Measurements from ENCODE around the gene NPAT.

The NPAT gene

DNA sequence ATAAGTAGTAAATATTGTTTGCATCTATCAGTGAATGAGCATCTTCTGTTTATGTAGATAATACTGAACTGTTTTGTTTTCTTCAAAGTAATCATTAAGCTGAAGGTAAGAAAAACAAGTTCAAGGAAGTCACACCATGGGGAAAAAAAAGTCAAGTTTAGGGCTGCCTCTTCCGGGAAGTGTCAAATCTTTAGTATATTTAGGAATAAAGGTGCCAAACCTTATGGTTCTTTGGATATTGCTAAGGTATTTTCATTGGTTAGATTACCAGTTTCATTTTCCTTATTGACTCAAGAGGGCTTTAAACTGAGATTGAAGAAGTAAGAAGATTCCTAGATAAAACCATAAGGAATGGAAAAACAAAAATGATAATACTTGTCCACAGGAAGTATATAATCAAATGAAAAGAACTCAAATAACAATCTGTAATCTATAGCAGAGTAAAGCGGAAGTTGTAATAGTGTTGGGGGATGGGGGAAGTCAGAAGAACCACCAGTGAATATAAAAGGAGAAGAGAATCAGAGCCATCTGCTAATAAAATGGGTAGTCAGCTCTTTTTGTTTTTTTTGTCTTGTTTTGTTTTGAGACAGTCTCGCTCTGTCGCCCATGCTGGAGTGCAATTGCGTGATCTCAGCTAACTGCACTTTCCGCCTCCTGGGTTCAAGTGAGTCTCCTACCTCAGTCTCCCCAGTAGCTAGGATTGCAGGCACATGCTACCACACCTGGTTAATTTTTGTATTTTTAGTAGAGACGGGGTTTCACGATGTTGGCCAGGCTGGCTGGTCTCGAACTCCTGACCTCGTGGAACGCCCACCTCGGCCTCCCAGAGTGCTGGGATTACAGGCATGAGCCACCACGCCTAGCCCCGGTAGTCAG lies 2.7 kb upstream of the NPAT start:
- peaks cover 34% of the 10 kb centered on the region for H3K4me1 Mint-ChIP-seq (ENCODE audit: low read depth)
- H3K27ac Mint-ChIP-seq = no peak overlapping the region
- no peak overlapping the region for H3K4me3 Mint-ChIP-seq
- no peaks in the 10 kb centered on the region for H3K27me3 Mint-ChIP-seq (ENCODE audit: low read depth)
- peaks cover 19% of the 10 kb centered on the region for H3K36me3 Mint-ChIP-seq (ENCODE audit: low read depth)
- no peaks in the 10 kb centered on the region for H3K9me3 Mint-ChIP-seq

DNA sequence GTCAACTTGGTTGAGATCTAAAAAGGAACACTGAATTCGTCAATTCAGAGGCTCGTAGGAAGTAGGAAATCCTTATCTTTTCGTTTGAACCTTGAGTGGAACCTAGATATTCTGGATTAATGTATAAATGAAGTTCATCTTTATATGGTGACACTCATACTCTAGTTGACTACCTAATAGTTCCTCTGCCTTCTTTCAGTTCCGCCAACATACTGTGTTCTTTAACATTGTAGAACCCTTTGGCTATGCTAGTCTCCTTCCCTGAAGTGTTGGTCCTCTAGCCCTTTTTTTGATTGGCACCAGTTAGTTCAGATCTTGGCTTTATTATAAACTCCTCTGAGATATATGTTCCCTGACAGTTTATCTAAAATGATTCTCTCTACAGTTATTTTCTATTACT lies 1.9 kb upstream of the NPAT start:
- Mint-ChIP-seq H3K4me3 (no peak overlapping the region), H3K27me3 (ENCODE audit: low read depth) (no peaks in the 10 kb centered on the region), H3K27ac (no peak overlapping the region), H3K9me3 (no peaks in the 10 kb centered on the region), H3K36me3 (ENCODE audit: low read depth) (peaks cover 17% of the 10 kb centered on the region), H3K4me1 (ENCODE audit: low read depth) (peaks cover 40% of the 10 kb centered on the region)

DNA sequence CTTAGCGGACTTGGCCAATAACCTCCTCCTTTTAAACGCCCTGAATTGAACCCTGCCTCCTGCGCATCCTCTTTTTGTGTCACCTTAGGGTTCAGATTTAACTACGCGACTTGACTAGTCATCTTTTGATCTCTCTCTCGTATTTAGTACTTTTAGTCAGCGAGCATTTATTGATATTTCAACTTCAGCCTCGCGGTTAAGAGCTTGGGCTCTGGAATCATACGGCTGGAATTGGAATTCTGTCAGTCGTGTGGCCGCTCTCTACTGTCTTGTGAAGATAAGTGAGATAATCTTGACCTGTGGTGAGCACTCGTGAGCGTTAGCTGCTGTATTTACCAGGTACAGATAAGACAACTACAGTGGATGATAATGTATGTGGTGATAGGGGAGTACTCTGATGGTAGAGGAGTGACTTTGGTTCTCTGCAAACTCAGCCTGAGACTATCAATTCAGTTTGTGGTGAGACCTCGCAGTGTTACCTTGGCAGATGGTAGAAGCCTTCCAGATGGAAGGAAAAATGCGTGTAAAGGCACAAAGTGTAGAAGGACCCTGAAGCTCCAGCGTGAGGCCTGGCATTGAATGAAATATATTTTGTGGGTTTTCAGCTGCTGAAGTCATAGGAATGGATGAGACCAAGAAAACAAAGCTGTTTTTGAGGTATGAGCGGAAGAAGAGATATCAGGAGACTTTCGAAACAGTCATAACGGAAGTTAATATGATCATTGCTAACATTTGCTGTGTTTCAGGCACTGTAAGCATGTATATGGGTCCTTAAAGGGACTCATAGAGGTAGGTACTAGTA lies 1.1 kb upstream of the NPAT start:
- Mint-ChIP-seq H3K27ac (no peak overlapping the region), H3K27me3 (ENCODE audit: low read depth) (no peaks in the 10 kb centered on the region), H3K4me3 (no peak overlapping the region), H3K36me3 (ENCODE audit: low read depth) (peaks cover 18% of the 10 kb centered on the region), H3K4me1 (ENCODE audit: low read depth) (peaks cover 44% of the 10 kb centered on the region), H3K9me3 (no peaks in the 10 kb centered on the region)

DNA sequence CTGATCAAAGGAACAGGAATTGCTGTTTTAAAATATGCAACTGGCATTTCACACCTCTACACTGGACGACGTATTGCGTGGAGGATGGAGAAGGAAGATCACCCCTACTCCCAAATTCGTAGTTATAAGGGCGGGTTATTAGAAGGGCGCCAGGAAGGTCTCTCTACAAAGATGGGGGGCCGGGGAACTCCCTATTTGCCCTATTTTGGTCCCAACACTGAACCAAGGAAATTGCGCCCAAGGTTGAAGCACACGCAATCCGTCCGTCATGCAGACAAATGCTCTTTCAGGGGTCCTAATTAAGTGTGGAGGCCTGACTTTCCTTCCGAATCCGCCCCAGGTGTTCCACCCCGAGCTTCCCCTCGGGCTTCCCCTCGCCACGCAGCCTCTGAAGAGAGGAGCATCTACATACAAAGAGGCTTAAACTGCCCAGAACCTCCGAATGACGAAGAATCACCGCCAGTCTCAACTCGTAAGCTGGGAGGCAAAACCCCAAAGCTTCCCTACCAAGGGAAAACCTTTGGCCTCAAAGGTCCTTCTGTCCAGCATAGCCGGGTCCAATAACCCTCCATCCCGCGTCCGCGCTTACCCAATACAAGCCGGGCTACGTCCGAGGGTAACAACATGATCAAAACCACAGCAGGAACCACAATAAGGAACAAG lies 396 bp downstream of the NPAT start:
- Mint-ChIP-seq H3K4me3 (no peak overlapping the region), H3K36me3 (ENCODE audit: low read depth) (peaks cover 18% of the 10 kb centered on the region), H3K27ac (no peak overlapping the region), H3K27me3 (ENCODE audit: low read depth) (no peaks in the 10 kb centered on the region), H3K4me1 (ENCODE audit: low read depth) (peaks cover 49% of the 10 kb centered on the region), H3K9me3 (no peaks in the 10 kb centered on the region)

DNA sequence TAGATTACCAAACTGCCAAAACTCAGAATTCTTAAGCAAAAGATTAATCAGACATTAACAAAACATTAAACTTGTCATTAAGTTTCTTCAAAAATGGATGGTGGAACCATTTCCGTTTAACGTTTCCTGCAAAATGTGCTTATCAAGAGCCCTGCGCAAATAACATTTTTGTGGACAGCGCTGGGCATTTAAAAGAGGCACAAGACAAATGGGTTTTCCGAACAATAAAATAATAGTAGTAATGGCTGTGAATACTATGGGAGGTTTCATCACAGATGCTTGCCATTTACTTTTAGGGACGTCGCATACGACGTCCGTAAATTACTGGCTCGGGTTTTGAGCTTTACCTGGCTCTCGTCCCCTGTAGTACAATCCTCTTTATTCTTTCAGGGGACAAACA lies 1.1 kb downstream of the NPAT start:
- H3K9me3 Mint-ChIP-seq = no peaks in the 10 kb centered on the region
- H3K4me1 Mint-ChIP-seq (ENCODE audit: low read depth) = peaks cover 49% of the 10 kb centered on the region
- no peak overlapping the region for H3K27ac Mint-ChIP-seq
- no peak overlapping the region for H3K4me3 Mint-ChIP-seq
- peaks cover 18% of the 10 kb centered on the region for H3K36me3 Mint-ChIP-seq (ENCODE audit: low read depth)
- no peaks in the 10 kb centered on the region for H3K27me3 Mint-ChIP-seq (ENCODE audit: low read depth)

DNA sequence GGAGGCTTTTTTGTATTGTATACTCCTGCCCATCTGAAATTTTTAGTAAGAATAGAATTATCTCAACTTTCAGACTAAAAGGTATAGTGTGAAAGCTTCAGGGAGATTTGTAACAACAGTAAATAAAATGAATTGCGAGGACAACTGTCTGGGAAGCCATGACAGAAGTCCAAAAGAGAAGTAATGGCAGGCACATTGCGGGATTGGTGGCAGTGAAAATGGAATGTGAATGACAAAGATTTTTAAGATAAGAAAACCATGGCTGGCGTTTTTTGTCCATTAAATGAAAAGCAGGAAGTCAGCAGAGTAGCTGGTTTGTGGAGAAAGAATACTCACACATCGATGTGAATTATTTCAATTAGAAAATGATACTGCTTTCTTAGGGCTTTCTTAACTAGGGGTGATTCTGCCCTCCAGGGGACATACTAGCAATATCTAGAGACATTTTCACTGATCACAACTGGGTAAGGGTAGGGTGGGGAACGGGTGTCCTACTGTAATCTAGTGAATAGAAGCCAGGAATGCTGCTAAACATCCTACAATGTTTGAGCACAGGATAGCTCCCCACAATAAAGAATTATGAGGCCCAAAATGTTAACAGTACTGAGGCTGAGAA lies 1.6 kb downstream of the NPAT start:
- Mint-ChIP-seq H3K9me3 (no peaks in the 10 kb centered on the region), H3K36me3 (ENCODE audit: low read depth) (peaks cover 18% of the 10 kb centered on the region), H3K4me3 (no peak overlapping the region), H3K4me1 (ENCODE audit: low read depth) (peaks cover 47% of the 10 kb centered on the region), H3K27me3 (ENCODE audit: low read depth) (no peaks in the 10 kb centered on the region), H3K27ac (no peak overlapping the region)

DNA sequence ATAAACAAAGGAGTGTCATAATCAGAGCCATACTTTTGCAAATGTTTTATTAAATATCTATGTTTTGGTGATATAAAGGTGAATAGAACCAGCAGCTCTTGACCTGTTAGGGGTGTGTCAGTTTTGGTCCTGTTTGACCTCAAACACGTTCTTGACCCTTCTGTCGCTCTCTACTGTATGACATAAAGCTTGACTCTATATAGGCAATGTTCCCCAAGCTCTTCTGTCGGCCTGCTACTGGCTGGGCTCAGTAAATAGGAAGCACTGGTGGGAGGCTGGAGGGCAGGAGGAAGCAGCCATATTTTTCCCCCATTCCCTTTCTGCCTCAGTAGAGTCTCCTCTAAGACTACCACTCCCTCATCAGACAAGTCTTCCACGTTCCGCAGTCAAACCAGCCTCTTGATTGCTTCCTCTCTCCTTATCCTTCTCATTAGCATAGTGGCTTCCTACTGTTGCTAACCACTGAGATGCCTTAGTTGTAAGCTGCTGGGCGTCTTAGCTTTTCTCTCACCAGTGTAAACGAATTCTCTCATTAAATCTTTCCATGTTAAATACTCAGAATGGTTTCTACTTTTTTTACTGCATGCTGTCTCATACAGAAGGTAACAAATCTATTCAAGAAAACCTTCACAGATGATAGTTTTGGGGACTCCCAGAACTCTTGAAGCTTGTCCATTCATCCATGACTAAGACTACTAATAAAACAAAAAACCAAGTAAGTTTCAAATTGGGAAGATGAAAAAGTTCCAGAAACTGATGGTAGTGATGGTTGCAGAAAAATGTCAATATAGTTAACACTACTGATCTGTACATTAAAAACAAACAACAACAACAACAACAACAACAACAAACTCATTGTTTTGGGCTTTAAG lies 3.3 kb downstream of the NPAT start:
- Mint-ChIP-seq H3K27ac (no peak overlapping the region), H3K27me3 (ENCODE audit: low read depth) (no peaks in the 10 kb centered on the region), H3K36me3 (ENCODE audit: low read depth) (peaks cover 19% of the 10 kb centered on the region), H3K9me3 (no peaks in the 10 kb centered on the region), H3K4me3 (peak overlapping the region; percentile 36), H3K4me1 (ENCODE audit: low read depth) (peaks cover 38% of the 10 kb centered on the region)

DNA sequence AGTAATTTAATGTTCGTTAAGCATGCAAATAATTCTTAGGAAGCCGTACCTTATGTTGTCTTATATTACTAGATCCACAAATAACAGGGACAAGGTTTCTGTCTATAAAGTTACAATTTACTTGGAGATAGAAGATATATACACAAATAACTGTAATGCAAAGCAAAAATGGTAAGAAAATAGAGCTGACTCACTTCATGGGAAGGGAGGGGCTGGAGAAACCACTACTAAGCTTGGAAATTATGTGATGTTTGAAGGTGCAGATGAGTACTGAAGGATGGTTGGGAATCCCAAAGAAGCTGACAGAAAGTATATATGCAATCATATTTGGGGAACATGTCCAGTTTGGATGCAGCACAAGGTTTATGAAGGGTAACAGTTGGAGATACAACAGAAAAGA lies 4.0 kb downstream of the NPAT start:
- H3K9me3 Mint-ChIP-seq = no peaks in the 10 kb centered on the region
- no peak overlapping the region for H3K4me3 Mint-ChIP-seq
- peaks cover 22% of the 10 kb centered on the region for H3K36me3 Mint-ChIP-seq (ENCODE audit: low read depth)
- no peaks in the 10 kb centered on the region for H3K27me3 Mint-ChIP-seq (ENCODE audit: low read depth)
- peaks cover 38% of the 10 kb centered on the region for H3K4me1 Mint-ChIP-seq (ENCODE audit: low read depth)
- H3K27ac Mint-ChIP-seq = no peak overlapping the region

DNA sequence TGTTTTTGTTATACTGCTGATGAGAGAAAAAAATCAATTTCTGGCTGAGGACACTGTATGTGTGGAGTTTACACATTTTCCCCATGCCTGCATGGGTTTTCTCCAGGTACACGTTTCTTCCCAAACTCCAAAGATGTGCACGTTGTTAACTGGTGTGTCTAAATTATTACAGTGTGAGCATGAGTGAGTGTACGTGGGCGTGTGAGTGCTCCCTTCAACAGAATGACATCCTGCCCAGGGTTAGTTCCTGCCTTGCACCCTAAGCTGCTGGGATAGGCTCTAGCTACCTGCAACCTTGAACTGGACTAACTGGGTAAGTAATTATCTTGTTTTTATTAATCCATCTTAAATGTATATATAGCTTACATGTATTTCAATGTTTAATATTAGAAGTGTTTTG lies 5.5 kb downstream of the NPAT start:
- Mint-ChIP-seq H3K36me3 (ENCODE audit: low read depth) (peaks cover 27% of the 10 kb centered on the region), H3K27me3 (ENCODE audit: low read depth) (no peaks in the 10 kb centered on the region), H3K27ac (peak overlapping the region; percentile 38), H3K4me1 (ENCODE audit: low read depth) (peaks cover 38% of the 10 kb centered on the region), H3K9me3 (no peaks in the 10 kb centered on the region), H3K4me3 (no peak overlapping the region)

DNA sequence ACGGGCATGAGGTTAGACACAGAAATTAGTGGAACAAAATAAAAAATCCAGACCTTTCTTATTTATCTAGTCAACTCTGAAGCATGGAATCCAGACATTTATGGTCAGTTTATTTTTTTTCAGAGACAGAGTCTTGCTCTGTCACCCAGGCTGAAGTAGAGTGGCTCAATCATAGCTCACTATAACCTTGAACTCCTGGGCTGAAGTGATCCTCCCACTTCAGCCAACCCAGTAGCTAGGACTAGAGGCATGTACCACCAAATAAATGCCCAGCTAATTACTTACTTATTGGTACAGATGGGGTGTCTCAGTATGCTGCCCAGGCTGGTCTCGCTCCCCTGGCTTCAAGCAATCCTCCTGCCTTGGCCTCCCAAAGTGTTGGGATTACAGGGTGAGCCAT lies 8.7 kb downstream of the NPAT start:
- Mint-ChIP-seq H3K27me3 (ENCODE audit: low read depth) (no peaks in the 10 kb centered on the region), H3K9me3 (peaks cover under 1% of the 10 kb centered on the region), H3K4me1 (ENCODE audit: low read depth) (peaks cover 25% of the 10 kb centered on the region), H3K27ac (no peak overlapping the region), H3K36me3 (ENCODE audit: low read depth) (peaks cover 36% of the 10 kb centered on the region), H3K4me3 (no peak overlapping the region)

DNA sequence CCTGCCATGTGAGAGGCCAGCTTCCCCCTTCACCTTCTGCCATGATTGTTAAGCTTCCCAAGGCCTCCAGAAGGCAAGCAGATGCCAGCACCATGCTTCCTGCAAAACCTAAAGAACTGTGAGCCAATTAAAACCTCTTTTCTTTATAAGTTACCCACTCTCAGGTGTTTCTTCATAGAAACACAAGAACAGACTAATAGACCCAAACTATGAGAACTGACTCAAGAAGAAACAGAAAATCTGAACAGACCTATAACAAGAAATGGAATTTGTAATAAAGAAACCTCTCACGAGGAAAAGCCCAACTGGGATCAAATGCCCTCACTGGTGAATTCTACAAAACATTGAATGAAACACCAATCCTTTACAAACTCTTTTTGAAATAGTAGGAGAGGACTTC lies 12.0 kb downstream of the NPAT start:
- Mint-ChIP-seq H3K4me1 (ENCODE audit: low read depth) (peaks cover 10% of the 10 kb centered on the region), H3K27me3 (ENCODE audit: low read depth) (no peaks in the 10 kb centered on the region), H3K9me3 (peaks cover 18% of the 10 kb centered on the region), H3K36me3 (ENCODE audit: low read depth) (peaks cover 61% of the 10 kb centered on the region), H3K4me3 (no peak overlapping the region), H3K27ac (no peak overlapping the region)

DNA sequence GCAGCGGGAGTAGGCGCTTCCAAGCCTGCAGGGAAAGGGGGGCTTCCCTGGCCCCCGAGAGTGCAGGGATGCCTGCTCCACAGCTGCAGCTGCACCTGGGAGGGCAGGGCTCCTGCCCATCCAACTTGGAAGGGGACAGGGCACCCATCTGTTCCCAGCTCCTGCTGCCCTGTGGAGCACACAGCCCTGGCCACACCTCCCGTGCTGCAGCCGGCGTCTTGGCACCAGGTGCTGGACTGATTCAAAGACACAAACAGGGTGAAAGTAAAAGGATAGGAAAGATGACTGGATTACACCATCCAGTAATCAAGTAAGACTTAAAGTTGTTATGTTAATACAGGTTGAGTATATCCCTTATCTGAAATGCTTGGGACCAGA lies 14.8 kb downstream of the NPAT start:
- H3K36me3 Mint-ChIP-seq (ENCODE audit: low read depth) = peaks cover 78% of the 10 kb centered on the region
- H3K27ac Mint-ChIP-seq = no peak overlapping the region
- no peaks in the 10 kb centered on the region for H3K27me3 Mint-ChIP-seq (ENCODE audit: low read depth)

DNA sequence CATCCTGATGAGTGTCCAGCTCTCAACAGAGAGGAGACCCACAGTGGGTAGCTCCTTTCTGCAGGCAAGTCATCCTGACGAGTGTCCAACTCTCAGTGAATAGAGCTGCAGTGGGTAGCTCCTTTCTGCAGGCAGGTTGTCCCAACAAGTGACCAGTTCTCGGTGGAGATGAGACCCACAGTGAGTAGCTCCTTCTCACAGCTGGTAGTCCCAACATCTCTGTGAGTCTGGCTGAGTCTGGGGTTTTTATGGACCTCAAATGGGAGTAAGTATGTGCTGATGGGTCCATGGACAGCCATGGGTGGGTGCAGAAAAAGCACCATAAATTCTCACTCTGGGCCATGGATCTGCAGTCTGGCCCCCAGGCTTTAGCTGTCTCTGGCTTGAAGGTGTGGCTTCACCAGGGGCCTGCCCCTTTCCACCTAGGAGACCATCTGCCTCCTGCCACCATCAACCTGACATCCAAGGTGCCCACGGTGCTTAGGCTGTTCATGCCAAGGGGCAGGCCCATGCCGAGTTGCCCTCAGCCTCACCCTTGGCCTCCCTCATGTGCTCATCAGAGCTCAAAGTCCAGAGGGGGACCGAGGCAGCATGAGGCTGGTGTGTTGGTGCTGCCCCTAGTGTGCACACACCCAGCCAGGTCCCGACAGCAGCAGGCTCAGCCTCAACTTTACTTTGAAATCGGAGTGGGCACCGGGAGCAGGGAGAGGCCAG lies 15.3 kb downstream of the NPAT start:
- H3K36me3 Mint-ChIP-seq (ENCODE audit: low read depth) = peaks cover 76% of the 10 kb centered on the region
- peaks cover 26% of the 10 kb centered on the region for H3K9me3 Mint-ChIP-seq
- H3K27ac Mint-ChIP-seq = no peak overlapping the region
- H3K4me1 Mint-ChIP-seq (ENCODE audit: low read depth) = peaks cover 17% of the 10 kb centered on the region
- no peak overlapping the region for H3K4me3 Mint-ChIP-seq
- H3K27me3 Mint-ChIP-seq (ENCODE audit: low read depth) = no peaks in the 10 kb centered on the region

More for the DNA sequence above, 14.8 kb downstream of the NPAT start:
- Mint-ChIP-seq H3K4me3 (no peak overlapping the region), H3K4me1 (ENCODE audit: low read depth) (peaks cover 17% of the 10 kb centered on the region), H3K9me3 (peaks cover 26% of the 10 kb centered on the region)

Data from T-helper 1 cell treated with Interleukin-12 subunit alpha and Interleukin-12 subunit beta and Interleukin-4 antibody, amounts not matched to agents 30 μg/mL and 1 μg/mL, for 36 hours (primary cell).